Ishikawa (cell line): ENCODE measurements around the gene GRID2.

Source experiments
- CEBPB ChIP-seq: IDR thresholded peaks from 2 replicates; pipeline ENCODE4 v1.6.1; 2012
- CREB1 ChIP-seq: IDR thresholded peaks from 2 replicates; pipeline ENCODE4 v1.6.1; 2012; ENCODE audit warnings: low read depth
- EGR1 ChIP-seq: IDR thresholded peaks from 2 replicates; pipeline ENCODE4 v1.6.1; 2012
- EP300 ChIP-seq: IDR thresholded peaks from 2 replicates; pipeline ENCODE4 v1.6.1; 2012; ENCODE audit warnings: borderline replicate concordance
- FOXM1 ChIP-seq: IDR thresholded peaks from 2 replicates; pipeline ENCODE4 v1.6.1; 2012; ENCODE audit warnings: low read depth, borderline replicate concordance
- MAX ChIP-seq: IDR thresholded peaks from 2 replicates; pipeline ENCODE4 v1.6.1; 2012
- NFIC ChIP-seq: IDR thresholded peaks from 2 replicates; pipeline ENCODE4 v1.6.1; 2012
- RAD21 ChIP-seq: IDR thresholded peaks from 2 replicates; pipeline ENCODE4 v1.6.1; 2012; ENCODE audit warnings: low read depth
- REST ChIP-seq: IDR thresholded peaks from 2 replicates; pipeline ENCODE4 v1.6.1; 2012; ENCODE audit warnings: low read depth, mild to moderate bottlenecking
- TAF1 ChIP-seq: IDR thresholded peaks from 2 replicates; pipeline ENCODE4 v1.6.1; 2012; ENCODE audit warnings: low read depth, mild to moderate bottlenecking
- TCF12 ChIP-seq: IDR thresholded peaks from 2 replicates; pipeline ENCODE4 v1.6.1; 2012; ENCODE audit warnings: low read depth
- TEAD4 ChIP-seq: IDR thresholded peaks from 2 replicates; pipeline ENCODE4 v1.6.1; 2012
- USF1 ChIP-seq: IDR thresholded peaks from 2 replicates; pipeline ENCODE4 v1.6.1; 2012
- YY1 ChIP-seq: IDR thresholded peaks from 2 replicates; pipeline ENCODE4 v1.6.1; 2012; ENCODE audit warnings: low read depth
- ZBTB7A ChIP-seq: IDR thresholded peaks from 2 replicates; pipeline ENCODE4 v1.6.1; 2012; ENCODE audit warnings: low read depth

The GRID2 gene

GRCh38 chr4:93635943-93636342, 1332.2 kb downstream of the GRID2 start:
- no peak for TF ChIP-seq TAF1
- no peak for TF ChIP-seq RAD21
- no peak for TF ChIP-seq USF1
- no peak for TF ChIP-seq YY1
- TF ChIP-seq EGR1: no peak
- TF ChIP-seq NFIC: no peak
- TF ChIP-seq ZBTB7A: no peak
- TF ChIP-seq MAX: no peak
- TF ChIP-seq FOXM1: no peak
- no peak for TF ChIP-seq CEBPB

- TF ChIP-seq NFIC: no peak
- no peak for TF ChIP-seq TEAD4
- no peak for TF ChIP-seq TCF12
- TF ChIP-seq ZBTB7A: no peak
- no peak for TF ChIP-seq EGR1
- no peak for TF ChIP-seq TAF1
- TF ChIP-seq CREB1: no peak
- no peak for TF ChIP-seq REST
- TF ChIP-seq CEBPB: no peak
- no peak for TF ChIP-seq YY1
- no peak for TF ChIP-seq EP300
- no peak for TF ChIP-seq FOXM1
- no peak for TF ChIP-seq USF1
- TF ChIP-seq MAX: no peak
- no peak for TF ChIP-seq RAD21
These were observed 1341.4 kb downstream of the GRID2 start for GRCh38 chr4:93645120-93645519.

- no peak for TF ChIP-seq TAF1
- no peak for TF ChIP-seq EP300
- TF ChIP-seq MAX: no peak
- TF ChIP-seq USF1: no peak
- no peak for TF ChIP-seq NFIC
- TF ChIP-seq CREB1: no peak
- TF ChIP-seq REST: no peak
- no peak for TF ChIP-seq FOXM1
- no peak for TF ChIP-seq ZBTB7A
- TF ChIP-seq TCF12: no peak
These were observed 1342.6 kb downstream of the GRID2 start for GRCh38 chr4:93646233-93646930.

- no peak for TF ChIP-seq FOXM1
- no peak for TF ChIP-seq CEBPB
- TF ChIP-seq REST: no peak
- TF ChIP-seq TCF12: no peak
- TF ChIP-seq NFIC: no peak
- TF ChIP-seq CREB1: no peak
- no peak for TF ChIP-seq TAF1
These were observed 1344.5 kb downstream of the GRID2 start for GRCh38 chr4:93648258-93648657.
